C4-2B (cell line): ENCODE results near the gene APIP.
A peak's percentile ranks its signal among the peaks of the same experiment; 100 is the strongest.

Experiments
- H3K27ac ChIP-seq: fragments of 450-650 bp; 2 replicates; pipeline ENCODE4 v1.5.1; 2017
- ZFX ChIP-seq: fragments of 450-650 bp; IDR thresholded peaks from 2 replicates; pipeline ENCODE4 v1.6.1; 2017
- TF ChIP-seq, protein P1 (sequence below): fragments of 450-650 bp; conservative IDR thresholded peaks from 2 replicates; pipeline ENCODE4 v1.5.1; 2017; ENCODE audit warnings: mild to moderate bottlenecking

APIP gene

DNA sequence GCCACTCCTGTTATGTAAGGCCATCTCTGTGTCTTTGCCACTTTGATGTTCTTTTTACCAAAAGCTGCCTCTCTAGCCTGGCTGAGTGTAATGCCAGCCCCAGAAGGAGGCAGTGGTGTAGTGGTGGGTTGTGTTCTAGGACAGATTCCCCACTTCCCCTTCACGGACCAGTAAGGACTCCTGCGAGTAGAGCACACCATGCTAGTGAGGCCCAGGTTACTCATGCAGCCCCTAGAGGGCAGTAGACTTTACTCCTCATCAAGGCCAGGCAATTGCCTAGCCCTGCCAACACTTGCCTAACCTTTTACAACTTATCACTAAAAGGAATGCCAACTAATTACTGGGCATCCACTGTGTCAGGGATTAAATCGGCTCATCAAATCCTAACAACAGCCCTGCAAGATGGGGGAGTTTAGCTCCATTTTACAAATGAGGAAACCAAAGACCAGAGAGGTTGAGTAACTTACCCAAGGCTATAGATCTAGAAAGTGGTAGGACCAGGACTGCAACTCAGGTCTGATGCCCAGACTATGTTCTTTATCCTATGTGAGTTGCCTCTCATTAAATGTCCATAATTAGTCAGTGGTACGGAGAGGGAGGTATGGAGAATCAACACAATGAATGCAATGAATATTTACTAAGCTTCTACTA is 75.3 kb downstream of the APIP start:
- no peak for TF ChIP-seq ZFX
- TF ChIP-seq, protein P1, sequence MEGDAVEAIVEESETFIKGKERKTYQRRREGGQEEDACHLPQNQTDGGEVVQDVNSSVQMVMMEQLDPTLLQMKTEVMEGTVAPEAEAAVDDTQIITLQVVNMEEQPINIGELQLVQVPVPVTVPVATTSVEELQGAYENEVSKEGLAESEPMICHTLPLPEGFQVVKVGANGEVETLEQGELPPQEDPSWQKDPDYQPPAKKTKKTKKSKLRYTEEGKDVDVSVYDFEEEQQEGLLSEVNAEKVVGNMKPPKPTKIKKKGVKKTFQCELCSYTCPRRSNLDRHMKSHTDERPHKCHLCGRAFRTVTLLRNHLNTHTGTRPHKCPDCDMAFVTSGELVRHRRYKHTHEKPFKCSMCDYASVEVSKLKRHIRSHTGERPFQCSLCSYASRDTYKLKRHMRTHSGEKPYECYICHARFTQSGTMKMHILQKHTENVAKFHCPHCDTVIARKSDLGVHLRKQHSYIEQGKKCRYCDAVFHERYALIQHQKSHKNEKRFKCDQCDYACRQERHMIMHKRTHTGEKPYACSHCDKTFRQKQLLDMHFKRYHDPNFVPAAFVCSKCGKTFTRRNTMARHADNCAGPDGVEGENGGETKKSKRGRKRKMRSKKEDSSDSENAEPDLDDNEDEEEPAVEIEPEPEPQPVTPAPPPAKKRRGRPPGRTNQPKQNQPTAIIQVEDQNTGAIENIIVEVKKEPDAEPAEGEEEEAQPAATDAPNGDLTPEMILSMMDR, result peak; percentile 77
- no peak overlapping the region for H3K27ac ChIP-seq

DNA sequence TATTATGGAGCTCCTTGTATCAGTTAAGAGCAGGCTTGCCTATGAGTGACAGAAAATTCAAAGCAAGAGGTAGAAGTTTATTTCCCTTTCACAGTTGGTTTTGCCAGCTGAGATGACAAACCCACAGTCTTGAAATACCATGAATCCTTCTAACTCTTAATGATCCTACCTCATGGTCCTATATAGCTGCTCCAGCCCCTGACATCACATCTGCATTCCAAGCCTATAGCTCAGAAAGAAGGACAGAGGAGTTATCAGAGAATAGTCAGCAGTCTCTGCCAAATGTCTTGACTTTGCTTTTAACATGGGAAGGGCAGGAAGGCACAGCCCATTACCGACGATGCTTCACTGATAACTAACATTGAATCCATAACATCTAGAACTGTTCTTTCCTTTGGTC is 76.2 kb downstream of the APIP start:
- no peak overlapping the region for H3K27ac ChIP-seq
- TF ChIP-seq, protein P1, result no peak
- no peak for TF ChIP-seq ZFX

DNA sequence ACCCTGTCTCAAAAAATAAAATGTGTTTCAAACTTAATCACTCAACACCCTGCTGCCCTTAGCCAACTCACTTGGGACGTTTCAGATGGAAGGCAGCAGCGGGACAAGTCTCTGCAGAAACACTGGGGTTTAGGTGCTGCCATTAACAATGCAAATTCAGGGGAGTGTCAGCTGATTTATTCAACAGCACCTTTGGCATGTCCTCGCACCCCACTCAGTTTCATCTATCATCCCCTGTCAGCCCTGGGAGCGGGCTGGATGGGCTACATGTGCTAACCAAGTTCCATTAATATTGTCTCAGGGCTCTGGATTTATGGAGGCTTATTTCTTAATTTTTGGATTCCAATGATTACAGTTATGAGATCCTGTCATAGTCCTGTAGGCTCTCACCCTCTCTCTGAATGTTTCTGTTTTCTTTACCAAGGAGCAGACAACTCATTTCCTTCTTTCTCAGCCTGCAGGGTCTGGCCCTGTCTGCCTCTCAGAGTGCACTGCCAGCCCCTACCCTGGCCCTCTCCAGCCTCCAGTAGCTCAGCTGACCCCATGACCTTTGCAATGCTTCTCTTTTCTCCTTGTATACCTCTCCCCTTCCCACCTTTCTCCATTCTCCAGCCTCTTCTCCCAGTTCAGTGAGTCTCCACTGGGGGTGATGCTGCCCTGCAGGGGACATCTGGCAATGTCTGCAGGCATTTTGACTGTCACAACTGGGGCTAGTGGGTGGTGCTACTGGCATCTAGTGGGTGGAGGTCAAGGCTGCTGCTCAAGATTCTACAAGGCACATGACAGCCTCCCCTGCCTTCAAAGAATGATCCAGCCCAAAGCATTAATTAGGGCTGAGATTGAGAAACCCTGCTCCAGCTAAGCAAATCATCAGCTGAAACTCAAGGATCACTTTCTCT is 79.0 kb downstream of the APIP start:
- TF ChIP-seq ZFX, result no peak
- TF ChIP-seq, protein P1, result no peak
- no peak overlapping the region for H3K27ac ChIP-seq

DNA sequence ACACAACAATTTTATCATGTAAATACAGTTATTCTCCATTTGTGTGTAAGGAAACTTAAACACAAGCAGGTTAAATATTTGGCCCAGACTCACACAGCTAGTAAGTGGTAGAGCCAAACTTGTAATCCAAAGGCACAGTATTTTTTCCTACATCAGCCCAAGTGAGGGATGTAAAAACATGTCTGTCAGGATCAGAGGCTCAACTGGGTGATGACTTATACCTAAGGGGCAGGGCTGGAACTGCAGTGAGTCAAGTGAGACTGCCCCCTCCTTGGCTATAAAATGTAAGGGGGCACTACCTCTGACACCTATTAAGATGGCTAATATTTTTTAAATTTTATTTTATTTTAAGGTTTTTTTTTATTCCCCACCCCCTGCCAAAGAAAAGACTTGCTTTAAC is 82.6 kb downstream of the APIP start:
- H3K27ac ChIP-seq, result no peak overlapping the region
- TF ChIP-seq, protein P1, result no peak
- TF ChIP-seq ZFX, result no peak
